Amniotic epithelial cell (primary cell): ENCODE measurements around the gene TPP2.

Experiments
- DNase-seq: peaks from one replicate; pipeline ENCODE4 v3.0.0-alpha.2; 2010; ENCODE audit warnings: low read depth

TPP2 gene

DNA sequence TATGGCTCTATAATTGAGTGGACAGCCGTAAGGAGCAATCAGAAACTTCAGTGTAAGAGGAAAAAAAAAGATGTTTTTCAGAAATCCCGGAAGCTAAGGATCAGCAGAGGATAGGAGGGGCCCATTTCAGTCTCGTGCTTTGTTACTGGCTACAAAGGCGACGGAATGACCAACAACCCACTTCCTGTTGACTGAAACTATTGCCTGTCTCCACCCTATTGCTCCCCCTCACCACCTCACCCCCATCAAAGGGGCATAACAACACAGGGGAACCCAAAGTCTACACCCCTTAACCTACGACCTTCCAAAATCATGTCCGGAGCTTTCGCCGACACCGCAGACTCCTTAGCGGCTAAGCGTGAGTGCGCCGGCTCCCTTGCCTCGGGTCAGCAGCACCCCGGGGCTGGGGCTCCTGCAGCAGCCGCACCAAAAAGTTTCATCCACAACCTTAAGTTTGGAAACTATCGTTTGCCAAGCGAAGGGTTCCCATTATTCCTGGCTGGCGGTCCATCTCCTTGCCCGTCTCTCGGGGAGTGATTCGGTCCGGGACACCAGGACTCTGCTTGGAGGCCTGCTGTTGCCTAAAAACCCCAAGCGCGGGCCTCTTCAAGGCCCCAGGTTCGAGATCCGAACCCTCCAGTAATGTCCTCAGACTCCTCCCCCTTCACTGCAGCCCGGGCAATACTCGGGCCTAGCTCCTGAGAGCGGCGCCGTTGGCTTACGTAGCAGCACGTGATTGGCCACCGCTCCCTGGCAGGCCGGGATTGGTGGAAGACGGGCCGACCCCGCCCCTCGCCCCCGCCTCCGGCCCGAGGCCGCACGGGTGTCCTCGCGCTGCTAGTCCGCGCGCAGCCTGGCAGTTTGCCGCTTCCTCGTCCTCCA lies at the start of gene TPP2:
TSS of gene TPP2 (plus strand) at position 840 of the 882 bp plus-strand sequence. CDS start 53 bp downstream, outside the sequence.
- peak; percentile 97 for DNase-seq

DNA sequence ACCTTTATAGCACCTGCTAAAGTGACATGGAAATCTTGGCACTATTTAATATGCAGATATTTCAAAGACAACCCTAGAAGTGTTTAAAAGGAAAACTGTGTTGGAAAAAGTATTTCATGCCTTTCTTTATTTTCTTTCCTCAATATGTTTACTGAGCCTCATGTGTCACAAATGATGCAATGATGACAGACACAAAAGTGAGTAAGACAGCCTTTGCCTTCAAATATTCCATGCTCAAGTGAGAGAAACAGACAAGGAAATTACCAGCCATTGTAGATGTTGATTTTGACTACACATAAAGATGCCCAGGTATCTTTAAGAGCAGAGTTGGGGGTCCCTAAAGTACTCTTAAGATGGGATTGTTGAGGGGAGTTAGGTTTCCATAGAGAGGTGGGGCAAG lies 48.0 kb upstream of the TPP2 start:
- no peak for DNase-seq

DNA sequence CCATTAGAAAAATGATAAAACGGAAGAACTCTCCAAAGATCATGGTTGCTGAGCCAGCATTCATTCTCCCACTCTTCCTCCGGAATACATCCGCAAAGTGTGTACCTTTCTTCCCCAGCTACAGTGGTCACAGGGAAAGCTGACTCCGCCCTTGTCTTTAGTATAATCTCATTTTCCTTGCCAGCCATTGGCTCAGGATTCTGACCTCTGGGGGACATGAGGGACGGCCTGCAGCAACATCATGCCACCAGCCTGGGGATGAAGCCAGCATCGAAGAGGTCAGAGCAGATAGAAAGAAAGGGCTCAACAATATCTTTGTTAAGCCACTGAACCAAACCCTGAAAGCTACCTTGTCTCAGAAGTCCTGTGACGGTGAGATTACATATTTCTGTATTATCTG lies 46.3 kb upstream of the TPP2 start:
- no peak for DNase-seq

- DNase-seq, result peak; percentile 51
Observed at GRCh38 chr13:102555914-102556553, 40.8 kb upstream of the TPP2 start.

GRCh38 chr13:102556806-102557205 lies 40.0 kb upstream of the TPP2 start:
- no peak for DNase-seq

DNA sequence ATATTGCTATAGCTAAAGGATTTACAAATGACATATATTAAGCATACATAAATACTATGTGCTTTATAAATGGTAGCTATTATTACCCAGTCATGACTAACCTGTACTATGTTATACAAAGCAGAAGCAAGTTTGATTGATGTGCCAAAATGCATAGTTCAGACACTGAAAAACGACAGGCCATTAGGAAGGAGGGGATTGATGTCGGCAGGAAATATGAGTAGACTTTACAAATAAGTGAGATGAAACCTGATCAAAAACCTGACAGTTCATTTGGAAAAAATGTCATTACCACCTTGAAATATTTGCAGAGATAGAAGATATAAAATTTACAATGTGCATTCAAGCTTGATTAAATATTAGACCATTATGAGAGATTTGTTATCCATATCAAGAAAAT lies 38.8 kb upstream of the TPP2 start:
- no peak for DNase-seq

DNA sequence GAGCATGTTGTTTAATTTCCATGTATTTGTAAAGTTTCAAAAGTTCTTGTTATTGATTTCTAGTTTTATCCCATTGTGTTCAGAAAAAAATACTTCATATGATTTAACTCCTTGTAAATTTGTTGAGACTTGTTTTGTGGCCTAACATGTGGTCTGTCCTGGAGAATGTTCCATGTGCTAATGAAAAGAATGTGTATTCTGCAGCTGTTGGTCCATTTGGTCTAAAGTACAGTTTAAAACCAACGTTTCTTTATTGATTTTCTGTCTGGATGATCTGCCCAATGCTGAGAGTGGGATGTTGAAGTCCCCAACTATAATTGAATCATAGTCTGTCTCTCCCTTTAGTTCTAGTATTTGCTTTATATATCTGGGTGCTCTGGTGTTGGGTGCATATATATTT lies 34.9 kb upstream of the TPP2 start:
- DNase-seq, result no peak

- DNase-seq, result no peak
Observed at GRCh38 chr13:102563267-102563666, 33.5 kb upstream of the TPP2 start.

DNA sequence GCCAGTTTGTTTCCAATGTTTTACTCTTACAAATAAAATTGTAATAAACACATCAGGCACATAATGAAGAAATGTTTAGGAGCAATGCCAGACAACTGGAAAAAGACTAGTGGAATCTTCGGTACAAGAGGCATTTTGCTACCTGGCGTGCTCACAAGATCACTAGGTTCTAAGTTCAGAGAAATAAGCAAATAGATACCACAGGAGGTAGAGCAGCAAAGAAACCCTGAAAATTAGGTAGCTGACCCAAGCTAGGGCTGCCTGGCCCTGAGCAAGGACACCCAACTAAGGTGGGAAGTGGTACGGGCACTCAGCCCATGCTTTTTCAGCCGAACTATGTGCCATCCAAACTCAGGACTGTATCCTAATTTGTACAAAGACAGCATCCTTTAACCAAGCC lies 32.2 kb upstream of the TPP2 start:
- DNase-seq, result no peak

- DNase-seq, result no peak
Observed at GRCh38 chr13:102566513-102566912, 30.3 kb upstream of the TPP2 start.

GRCh38 chr13:102567857-102568256 lies 28.9 kb upstream of the TPP2 start:
- DNase-seq, result peak; percentile 8

DNA sequence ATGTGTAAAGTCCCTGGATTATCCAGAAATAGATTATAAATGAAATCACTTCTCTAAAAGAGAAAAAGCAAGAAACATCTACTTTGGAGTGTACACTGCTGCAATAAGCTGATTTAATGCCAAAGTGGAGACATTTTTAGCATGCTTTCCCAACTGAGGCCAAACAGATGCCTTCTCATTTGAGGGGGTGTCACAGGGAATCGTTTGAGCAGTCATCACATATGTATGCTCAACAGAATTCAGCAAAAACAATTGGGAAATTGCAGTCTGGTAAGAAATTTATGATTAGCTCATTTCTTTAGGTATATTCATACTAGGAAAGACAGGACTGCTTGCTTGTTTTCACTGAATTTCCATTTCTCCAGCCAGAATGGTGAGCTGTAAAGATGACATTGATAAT lies 27.3 kb upstream of the TPP2 start:
- peak; percentile 81 for DNase-seq

- DNase-seq, result no peak
Observed at GRCh38 chr13:102571075-102571474, 25.7 kb upstream of the TPP2 start.

- DNase-seq, result no peak
Observed at GRCh38 chr13:102572323-102572722, 24.5 kb upstream of the TPP2 start.

- DNase-seq, result peak; percentile 68
Observed at GRCh38 chr13:102580552-102581169, 16.1 kb upstream of the TPP2 start.

GRCh38 chr13:102582256-102582655 lies 14.5 kb upstream of the TPP2 start:
- no peak for DNase-seq

DNA sequence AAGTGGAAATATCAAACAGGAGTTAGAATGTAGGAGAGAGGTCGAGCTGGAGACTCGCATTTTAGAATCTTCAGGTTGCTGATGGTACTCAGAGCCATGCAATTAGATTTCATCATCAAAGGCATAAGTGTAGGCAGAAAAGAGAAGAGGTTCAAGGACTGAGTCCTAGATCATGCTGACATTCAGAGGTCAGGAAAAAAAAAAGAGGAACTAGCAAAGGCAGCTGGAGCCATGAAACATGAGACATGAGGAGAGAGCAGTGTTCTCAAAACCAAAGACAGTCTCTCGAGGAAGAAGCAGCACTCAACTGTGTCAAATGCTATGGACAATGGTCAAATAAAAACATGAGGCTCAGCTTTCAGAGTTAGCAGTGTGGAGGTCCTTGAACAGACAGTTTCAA lies 12.4 kb upstream of the TPP2 start:
- no peak for DNase-seq

- no peak for DNase-seq
Observed at GRCh38 chr13:102586615-102587014, 10.2 kb upstream of the TPP2 start.

- no peak for DNase-seq
Observed at GRCh38 chr13:102587916-102588315, 8.9 kb upstream of the TPP2 start.

DNA sequence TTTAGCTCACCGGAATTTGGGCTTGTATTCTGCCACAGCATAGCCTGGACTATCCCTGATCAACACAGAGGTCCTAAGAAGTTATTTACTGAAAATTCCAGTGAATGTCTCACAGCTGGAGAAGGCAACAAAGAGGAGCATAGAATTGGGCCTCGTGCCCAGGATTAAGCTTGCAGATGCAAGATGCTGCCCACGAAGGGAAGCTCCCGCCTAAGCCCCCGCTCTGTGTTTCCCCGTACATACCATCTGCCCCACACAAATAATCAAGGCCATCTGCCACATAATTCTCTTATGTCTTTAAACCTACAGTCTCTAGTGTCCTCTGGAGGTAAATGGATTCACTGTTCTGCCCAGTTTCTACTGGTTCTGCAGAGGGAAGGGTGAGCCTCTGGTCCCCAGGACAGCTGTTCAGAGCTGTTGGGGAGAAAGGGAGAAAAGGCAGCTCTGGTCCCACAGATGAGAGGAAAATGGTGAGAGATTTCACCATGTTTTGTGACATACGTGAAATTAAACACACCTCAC lies 7.4 kb upstream of the TPP2 start:
- DNase-seq, result no peak

GRCh38 chr13:102591988-102592781 lies 4.6 kb upstream of the TPP2 start:
- peak; percentile 67 for DNase-seq

DNA sequence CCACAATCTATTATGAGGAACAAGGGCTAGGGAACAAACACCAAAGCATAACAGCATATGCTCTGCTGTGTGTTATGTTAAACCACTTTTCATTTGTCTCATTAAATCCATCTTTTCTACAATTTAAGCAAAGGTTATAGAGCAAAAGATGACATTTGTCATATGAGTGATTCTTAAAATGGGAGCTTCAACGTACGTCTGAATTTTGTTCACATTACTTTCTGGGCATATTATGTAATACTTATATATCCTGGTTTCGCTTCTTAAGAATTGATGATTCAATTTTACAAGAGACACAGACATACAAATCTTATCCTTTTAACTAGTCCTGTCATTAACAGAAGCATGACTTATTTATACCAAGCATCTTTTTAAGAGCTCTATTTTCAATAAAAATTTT lies 3.3 kb upstream of the TPP2 start:
- no peak for DNase-seq
